ENCODE data around the gene EIF4EBP2.
A peak's percentile ranks its signal among the peaks of the same experiment; 100 is the strongest.

Gene EIF4EBP2

GRCh38 chr10:70441895-70442309 lies 38.0 kb downstream of the EIF4EBP2 start:
- peaks cover 9% of the 10 kb centered on the region; the same call in 1 of the 2 replicates for H3K4me1 ChIP-seq (ENCODE audit: control insufficient read depth, insufficient read depth, low read length)
- H3K27me3 ChIP-seq (ENCODE audit: control insufficient read depth, insufficient read depth, low read length) = peaks cover 10% of the 10 kb centered on the region
- no CpG with 5 or more reads among the region's 12 CpGs for WGBS (ENCODE audit: insufficient coverage, insufficient read length)

DNA sequence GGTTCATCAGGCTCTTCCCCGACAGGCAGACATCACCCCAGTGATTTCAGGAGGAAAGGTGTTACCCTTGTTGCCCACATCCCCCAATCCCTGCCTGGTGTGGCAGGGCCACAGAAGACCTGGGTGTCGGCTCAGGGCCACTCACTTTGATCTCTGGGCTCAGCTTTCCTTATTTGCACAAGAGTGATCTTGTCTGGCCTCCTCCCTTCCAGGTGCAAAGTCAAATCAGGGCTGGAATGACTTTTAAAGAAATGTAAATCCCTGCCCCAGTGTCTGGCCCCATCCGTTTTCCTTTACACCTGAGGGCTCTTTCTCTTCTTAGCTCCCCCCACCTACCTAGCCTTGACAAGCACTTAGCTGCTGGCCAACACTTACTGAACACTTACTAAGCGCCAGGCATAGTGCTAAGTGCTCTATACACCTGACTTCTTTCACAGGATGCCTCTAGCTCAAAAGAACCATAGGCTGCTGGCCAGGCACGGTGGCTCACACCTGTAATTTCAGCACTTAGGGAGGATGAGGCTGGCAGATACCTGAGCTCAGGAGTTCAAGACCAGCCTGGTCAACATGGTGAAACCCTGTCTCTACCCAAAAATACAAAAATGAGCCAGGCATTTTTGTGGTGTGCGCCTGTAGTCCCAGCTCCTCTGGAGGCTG lies 38.5 kb downstream of the EIF4EBP2 start:
- Histone ChIP-seq H3K4me1 (ENCODE audit: control insufficient read depth, insufficient read depth, low read length) (peaks cover 9% of the 10 kb centered on the region; the same call in 1 of the 2 replicates), H3K27ac (ENCODE audit: low read length) (no peak overlapping the region), H3K4me3 (ENCODE audit: low read length) (peak overlapping the region; percentile 40; the same call in 1 of the 2 replicates), H3K27me3 (ENCODE audit: control insufficient read depth, insufficient read depth, low read length) (peaks cover 10% of the 10 kb centered on the region), H3K36me3 (ENCODE audit: control insufficient read depth, insufficient read depth, low read length) (no peaks in the 10 kb centered on the region), H3K9me3 (ENCODE audit: control insufficient read depth, insufficient read depth, low read length) (no peaks in the 10 kb centered on the region)
- no CpG with 5 or more reads among the region's 6 CpGs for WGBS (ENCODE audit: insufficient coverage, insufficient read length)
- DNase-seq (ENCODE audit: low read depth, low spot score) = peak; percentile 79

More at GRCh38 chr10:70441895-70442309, 38.0 kb downstream of the EIF4EBP2 start:
- no peak overlapping the region for H3K27ac ChIP-seq (ENCODE audit: low read length)
- no peaks in the 10 kb centered on the region for H3K36me3 ChIP-seq (ENCODE audit: control insufficient read depth, insufficient read depth, low read length)
- no peaks in the 10 kb centered on the region for H3K9me3 ChIP-seq (ENCODE audit: control insufficient read depth, insufficient read depth, low read length)
- peak overlapping the region; percentile 40; the same call in 1 of the 2 replicates for H3K4me3 ChIP-seq (ENCODE audit: low read length)
- no peak for DNase-seq (ENCODE audit: low read depth, low spot score)

GRCh38 chr10:70444744-70445143 lies 40.8 kb downstream of the EIF4EBP2 start:
- no CpG with 5 or more reads among the region's 4 CpGs for WGBS (ENCODE audit: insufficient coverage, insufficient read length)
- Histone ChIP-seq H3K4me1 (ENCODE audit: control insufficient read depth, insufficient read depth, low read length) (peaks cover 9% of the 10 kb centered on the region; the same call in 1 of the 2 replicates), H3K27ac (ENCODE audit: low read length) (no peak overlapping the region), H3K27me3 (ENCODE audit: control insufficient read depth, insufficient read depth, low read length) (peaks cover 10% of the 10 kb centered on the region), H3K9me3 (ENCODE audit: control insufficient read depth, insufficient read depth, low read length) (no peaks in the 10 kb centered on the region), H3K4me3 (ENCODE audit: low read length) (no peak overlapping the region), H3K36me3 (ENCODE audit: control insufficient read depth, insufficient read depth, low read length) (no peaks in the 10 kb centered on the region)
- no peak for DNase-seq (ENCODE audit: low read depth, low spot score)

- Histone ChIP-seq H3K27ac (ENCODE audit: low read length) (no peak overlapping the region), H3K4me1 (ENCODE audit: control insufficient read depth, insufficient read depth, low read length) (peaks cover 12% of the 10 kb centered on the region; the same call in 1 of the 2 replicates), H3K27me3 (ENCODE audit: control insufficient read depth, insufficient read depth, low read length) (peaks cover under 1% of the 10 kb centered on the region; the same call in 1 of the 2 replicates), H3K36me3 (ENCODE audit: control insufficient read depth, insufficient read depth, low read length) (no peaks in the 10 kb centered on the region), H3K9me3 (ENCODE audit: control insufficient read depth, insufficient read depth, low read length) (no peaks in the 10 kb centered on the region), H3K4me3 (ENCODE audit: low read length) (no peak overlapping the region)
- WGBS (ENCODE audit: insufficient coverage, insufficient read length) = no CpG with 5 or more reads among the region's 8 CpGs
- no peak for DNase-seq (ENCODE audit: low read depth, low spot score)
Measured at GRCh38 chr10:70445718-70446657, 42.0 kb downstream of the EIF4EBP2 start.

GRCh38 chr10:70448236-70448635 lies 44.3 kb downstream of the EIF4EBP2 start:
- Histone ChIP-seq H3K4me3 (ENCODE audit: low read length) (no peak overlapping the region), H3K9me3 (ENCODE audit: control insufficient read depth, insufficient read depth, low read length) (no peaks in the 10 kb centered on the region), H3K27me3 (ENCODE audit: control insufficient read depth, insufficient read depth, low read length) (no peaks in the 10 kb centered on the region), H3K36me3 (ENCODE audit: control insufficient read depth, insufficient read depth, low read length) (no peaks in the 10 kb centered on the region), H3K4me1 (ENCODE audit: control insufficient read depth, insufficient read depth, low read length) (peaks cover 5% of the 10 kb centered on the region; the same call in 1 of the 2 replicates), H3K27ac (ENCODE audit: low read length) (no peak overlapping the region)
- no CpG with 5 or more reads among the region's 2 CpGs for WGBS (ENCODE audit: insufficient coverage, insufficient read length)
- DNase-seq (ENCODE audit: low read depth, low spot score) = no peak

GRCh38 chr10:70455213-70455630 lies 51.3 kb downstream of the EIF4EBP2 start:
- Histone ChIP-seq H3K27ac (ENCODE audit: low read length) (no peak overlapping the region), H3K36me3 (ENCODE audit: control insufficient read depth, insufficient read depth, low read length) (no peaks in the 10 kb centered on the region), H3K9me3 (ENCODE audit: control insufficient read depth, insufficient read depth, low read length) (no peaks in the 10 kb centered on the region), H3K27me3 (ENCODE audit: control insufficient read depth, insufficient read depth, low read length) (peaks cover 6% of the 10 kb centered on the region), H3K4me3 (ENCODE audit: low read length) (no peak overlapping the region), H3K4me1 (ENCODE audit: control insufficient read depth, insufficient read depth, low read length) (peaks cover 11% of the 10 kb centered on the region)
- no CpG with 5 or more reads among the region's 6 CpGs for WGBS (ENCODE audit: insufficient coverage, insufficient read length)
- no peak for DNase-seq (ENCODE audit: low read depth, low spot score)

GRCh38 chr10:70456164-70456563 lies 52.2 kb downstream of the EIF4EBP2 start:
- Histone ChIP-seq H3K27me3 (ENCODE audit: control insufficient read depth, insufficient read depth, low read length) (peaks cover 6% of the 10 kb centered on the region), H3K4me1 (ENCODE audit: control insufficient read depth, insufficient read depth, low read length) (peaks cover 9% of the 10 kb centered on the region), H3K9me3 (ENCODE audit: control insufficient read depth, insufficient read depth, low read length) (no peaks in the 10 kb centered on the region), H3K4me3 (ENCODE audit: low read length) (no peak overlapping the region), H3K27ac (ENCODE audit: low read length) (no peak overlapping the region), H3K36me3 (ENCODE audit: control insufficient read depth, insufficient read depth, low read length) (no peaks in the 10 kb centered on the region)
- DNase-seq (ENCODE audit: low read depth, low spot score) = no peak
- WGBS (ENCODE audit: insufficient coverage, insufficient read length) = no CpG with 5 or more reads among the region's 8 CpGs

- Histone ChIP-seq H3K9me3 (ENCODE audit: control insufficient read depth, insufficient read depth, low read length) (no peaks in the 10 kb centered on the region), H3K36me3 (ENCODE audit: control insufficient read depth, insufficient read depth, low read length) (no peaks in the 10 kb centered on the region), H3K4me3 (ENCODE audit: low read length) (peak overlapping the region; percentile 35; the same call in 1 of the 2 replicates), H3K27ac (ENCODE audit: low read length) (no peak overlapping the region), H3K27me3 (ENCODE audit: control insufficient read depth, insufficient read depth, low read length) (peaks cover 6% of the 10 kb centered on the region), H3K4me1 (ENCODE audit: control insufficient read depth, insufficient read depth, low read length) (peaks cover 9% of the 10 kb centered on the region)
- no CpG with 5 or more reads among the region's 17 CpGs for WGBS (ENCODE audit: insufficient coverage, insufficient read length)
- no peak for DNase-seq (ENCODE audit: low read depth, low spot score)
Measured at GRCh38 chr10:70457759-70458305, 53.9 kb downstream of the EIF4EBP2 start.

DNA sequence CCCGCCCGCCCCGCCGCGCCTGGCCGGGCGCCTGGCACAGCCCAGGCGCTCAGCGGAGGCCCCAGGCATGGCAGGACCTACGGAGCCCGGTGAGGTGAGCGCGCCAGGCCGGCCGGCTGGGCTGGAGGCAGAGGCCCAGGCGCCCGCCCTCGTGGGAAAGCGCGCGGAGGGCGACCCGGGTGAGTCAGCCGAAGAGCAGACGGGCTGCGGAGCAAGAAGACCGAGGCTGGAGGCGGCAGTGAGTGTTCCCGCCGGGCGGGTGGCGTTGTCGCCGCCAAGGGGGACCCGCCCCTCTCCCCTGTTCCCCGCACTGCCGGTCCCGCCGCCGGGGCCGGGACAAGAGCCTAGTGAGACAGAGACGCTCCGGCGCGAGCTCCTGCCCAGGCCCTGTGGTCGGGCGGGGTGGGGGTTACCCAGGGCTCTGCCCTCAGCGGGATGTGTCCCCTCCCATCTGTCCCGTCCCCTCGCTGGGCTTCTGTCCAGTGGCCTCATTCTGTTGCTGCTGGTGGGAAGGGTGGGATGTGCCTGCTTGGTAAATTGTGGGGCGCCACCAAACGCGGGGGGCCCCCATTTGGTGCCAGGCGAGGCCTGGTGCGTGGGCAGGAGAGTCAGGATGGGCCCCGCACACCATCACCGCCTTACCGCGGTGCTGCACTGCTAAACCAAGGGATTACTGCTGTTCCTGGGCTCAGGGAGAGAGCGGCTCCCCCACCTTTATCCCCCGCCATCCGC lies 54.5 kb downstream of the EIF4EBP2 start:
- DNase-seq (ENCODE audit: low read depth, low spot score) = no peak
- Histone ChIP-seq H3K27ac (ENCODE audit: low read length) (no peak overlapping the region), H3K36me3 (ENCODE audit: control insufficient read depth, insufficient read depth, low read length) (no peaks in the 10 kb centered on the region), H3K27me3 (ENCODE audit: control insufficient read depth, insufficient read depth, low read length) (peaks cover 6% of the 10 kb centered on the region), H3K9me3 (ENCODE audit: control insufficient read depth, insufficient read depth, low read length) (no peaks in the 10 kb centered on the region), H3K4me1 (ENCODE audit: control insufficient read depth, insufficient read depth, low read length) (peaks cover 9% of the 10 kb centered on the region), H3K4me3 (ENCODE audit: low read length) (peak overlapping the region; percentile 35; the same call in 1 of the 2 replicates)
- no CpG with 5 or more reads among the region's 62 CpGs for WGBS (ENCODE audit: insufficient coverage, insufficient read length)
